Aorta (tissue), 5 donors: Measurements from ENCODE around the gene NPC1. TPM values are rescaled to one million over a fixed set of nuclear protein-coding genes. Genes with fewer than 3 reads are reported as not detected.

Experiments
- ATAC-seq: fragments of 200-7000 bp; cut with Tn5 transposase; one replicate; pipeline ENCODE4 v1.9.1; 2022; ENCODE audit warnings: moderate library complexity; ENCODE audit not compliant: low FRiP score
- DNase-seq, 2 donors: peaks; one replicate each; pipeline ENCODE4 v3.0.0-alpha.2; 2020
- H3K27ac ChIP-seq, 2 donors: one replicate each; pipeline ENCODE4 v1.5.1; 2013; ENCODE audit warnings: low read length in 2 of 2, mild to moderate bottlenecking in 2 of 2, moderate library complexity in 2 of 2, control low read depth in 1 of 2, inconsistent platforms in 1 of 2, low read depth in 1 of 2
- H3K27me3 ChIP-seq, 2 donors: one replicate each; pipeline ENCODE4 v1.6.1; 2013; ENCODE audit warnings: control low read depth in 1 of 2, low read length in 1 of 2, mild to moderate bottlenecking in 1 of 2, moderate library complexity in 1 of 2; ENCODE audit not compliant: insufficient read depth in 2 of 2, control insufficient read depth in 1 of 2
- H3K36me3 ChIP-seq, 2 donors: one replicate each; pipeline ENCODE4 v1.6.1; 2013; ENCODE audit warnings: control low read depth in 1 of 2, low read length in 1 of 2, mild to moderate bottlenecking in 1 of 2; ENCODE audit not compliant: insufficient read depth in 2 of 2, control insufficient read depth in 1 of 2
- H3K4me1 ChIP-seq, 2 donors: one replicate each; pipeline ENCODE4 v1.6.1; 2013; ENCODE audit warnings: low read length in 2 of 2, control low read depth in 1 of 2, mild to moderate bottlenecking in 1 of 2, moderate library complexity in 1 of 2; ENCODE audit not compliant: insufficient read depth in 2 of 2, control insufficient read depth in 1 of 2
- H3K4me3 ChIP-seq, 2 donors: one replicate each; pipeline ENCODE4 v1.5.1; 2013; ENCODE audit warnings: low read length in 2 of 2, control low read depth in 1 of 2, mild to moderate bottlenecking in 1 of 2
- H3K9me3 ChIP-seq: one replicate; pipeline ENCODE4 v1.6.1; 2013; ENCODE audit warnings: mild to moderate bottlenecking, low read length; ENCODE audit not compliant: control insufficient read depth
- WGBS, 2 donors: extraction: QIAGEN DNeasy Blood & Tissue Kit; methylation state at CpG; one replicate each; pipeline ENCODE4 v1.1.7; 2013; 5-methylcytosine and 5-hydroxymethylcytosine counted together
- intact Hi-C, 2 donors: fragments of 100-400 bp; cut with DNase I; formaldehyde crosslinking; loops; one replicate each; pipeline versions ENCODE4 v1.14.2 to v1.15.0; 2022
- polyA plus RNA-seq, 2 donors: library from polyadenylated mRNA; stranded (reverse); fragments of 200-250 nt; gene quantifications; one replicate each; pipeline ENCODE4 v1.2.3, GENCODE V29; 2013
- total RNA-seq, 2 donors: library from RNA; stranded (reverse); fragmentation: NEBNext Ultra II Directional; extraction: Animal tissue kit (Norgen Biotek cat#: 25700); gene quantifications; one replicate each; pipeline ENCODE4 v1.2.1, GENCODE V29; 2021
- donor health status: healthy with polysubstance abuse.
- donor health status: Bipolar disorder and iron deficiency.
- donor health status: DM: no; HTN: no; CAD: no.
- donor health status: DM: no; HTN: no; CAD: no.
- donor health status: DM: yes; HTN: yes; CAD: no.

NPC1 gene
- total and polyA plus RNA-seq, 4 donors, result 16.2 to 81.0 (median 43.7) TPM

DNA sequence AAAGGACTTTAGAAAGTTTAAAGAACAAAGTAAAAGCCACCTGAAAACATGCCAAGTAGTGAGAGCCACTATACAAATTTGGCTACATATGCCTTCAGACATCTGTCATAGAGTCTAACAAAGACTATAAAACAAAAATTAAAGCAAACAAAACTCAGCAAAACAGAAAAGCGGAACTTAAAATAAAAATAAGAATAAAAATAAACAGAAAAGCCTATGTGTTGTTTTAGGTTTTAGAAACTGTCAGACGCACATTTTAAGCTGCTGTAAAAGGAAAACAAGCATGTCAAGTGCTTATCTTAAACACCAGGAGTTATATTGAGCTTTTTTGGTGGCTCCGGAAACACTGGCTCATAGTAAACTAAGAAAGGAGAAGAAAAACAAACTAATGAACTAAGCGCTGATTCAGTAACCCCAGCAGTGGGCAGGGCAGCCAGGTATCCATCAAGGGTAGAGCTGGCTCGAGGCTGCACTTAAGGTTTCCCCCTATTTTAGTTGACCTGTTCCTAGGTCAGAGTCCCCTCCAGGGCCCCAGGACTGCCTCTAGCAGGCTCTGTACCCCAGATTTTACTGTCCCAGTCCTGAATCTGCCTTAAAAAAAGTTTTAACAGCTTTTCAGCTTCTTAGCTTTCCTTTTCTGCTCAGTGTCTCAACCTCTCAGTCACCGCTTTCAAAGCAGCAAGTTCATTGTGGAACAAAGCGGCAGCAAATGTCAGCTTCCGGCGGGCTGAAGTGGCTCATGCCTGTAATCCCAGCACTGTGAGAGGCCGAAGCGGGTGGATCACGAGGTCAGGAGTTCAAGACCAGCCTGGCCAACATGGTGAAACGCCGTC lies 98.4 kb downstream of the NPC1 start:
- H3K4me1 ChIP-seq, result peaks cover 0 to 4% of the 10 kb centered on the region in 2 donors
- H3K9me3 ChIP-seq, result no peaks in the 10 kb centered on the region
- DNase-seq (peak; percentile 62 to 79), ATAC-seq (peak; percentile 77)
- intact Hi-C loops, result loop anchor here in 1 of 2 donors (5.0 kb wide), 1 partner anchor 36 kb away; the partner anchor contains the start of gene RIOK3
- WGBS, 2 donors, result 5 to 6% methylated on average over 14 of the region's 14 CpGs
- no peaks in the 10 kb centered on the region for H3K36me3 ChIP-seq
- H3K27me3 ChIP-seq, result no peaks in the 10 kb centered on the region
- H3K4me3 ChIP-seq, result peak overlapping the region in 1 of 2 donors; percentile 8
- H3K27ac ChIP-seq, result peak overlapping the region; percentile 36 to 85

DNA sequence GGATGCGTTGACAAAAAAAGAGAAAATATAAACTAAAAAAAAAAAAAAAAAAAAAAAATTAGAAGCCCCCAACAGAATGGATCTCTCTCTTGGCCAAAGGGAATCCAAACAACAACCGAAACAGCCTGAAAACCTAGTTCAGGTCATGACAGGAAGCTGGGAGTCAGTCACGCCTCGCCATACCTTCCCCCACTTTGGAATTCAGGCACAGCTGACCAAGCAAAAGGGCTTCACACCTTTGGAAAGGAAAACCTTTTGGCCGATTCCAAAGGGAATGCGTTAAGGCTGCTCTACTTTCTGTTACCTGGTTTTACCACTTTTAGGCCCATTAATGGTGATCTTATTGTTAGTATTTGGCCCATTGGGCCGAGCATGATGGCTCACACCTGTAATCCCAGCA lies 100.9 kb downstream of the NPC1 start:
- no peak for ATAC-seq
- H3K4me3 ChIP-seq, result no peak overlapping the region
- intact Hi-C loops, result loop anchor here in 1 of 2 donors (5.0 kb wide), 1 partner anchor 33 kb away; the partner anchor contains the start of gene RIOK3

GRCh38 chr18:23484561-23485182 lies 101.6 kb downstream of the NPC1 start:
- H3K9me3 ChIP-seq, result no peaks in the 10 kb centered on the region
- DNase-seq, result no peak
- peak overlapping the region; percentile 48 to 87 for H3K27ac ChIP-seq
- peaks cover 2 to 3% of the 10 kb centered on the region in 2 donors for H3K36me3 ChIP-seq
- ATAC-seq, result no peak
- no peak overlapping the region for H3K4me3 ChIP-seq
- intact Hi-C loops, result loop anchor here in 1 of 2 donors (5.0 kb wide), 1 partner anchor 32 kb away; the partner anchor contains the start of gene RIOK3
- peaks cover 0 to 4% of the 10 kb centered on the region in 2 donors for H3K4me1 ChIP-seq
- H3K27me3 ChIP-seq, result no peaks in the 10 kb centered on the region
- 17 to 19% methylated on average over 8 of the region's 8 CpGs for WGBS, 2 donors

More for the DNA sequence above, 100.9 kb downstream of the NPC1 start:
- H3K4me1 ChIP-seq, result peaks cover 0 to 4% of the 10 kb centered on the region in 2 donors
- no peaks in the 10 kb centered on the region for H3K27me3 ChIP-seq
- H3K27ac ChIP-seq, result no peak overlapping the region
- 88 to 96% methylated on average over 7 of the region's 7 CpGs for WGBS, 2 donors
- no peak for DNase-seq
- H3K36me3 ChIP-seq, result peaks cover 2 to 3% of the 10 kb centered on the region in 2 donors
- no peaks in the 10 kb centered on the region for H3K9me3 ChIP-seq

Other genes starting within 250 kb of the NPC1 start
- gene RIOK3, start 133.2 kb downstream of the NPC1 start, total RNA-seq, result 10 to 100 TPM; 55.3 to 63.4 TPM
- gene RIOK3, start 133.2 kb downstream of the NPC1 start, polyA plus RNA-seq, result 10 to 100 TPM; 43.0 to 66.5 TPM
- 10 to 100 TPM; 22.7 to 33.6 TPM for gene RMC1, start 83.0 kb downstream of the NPC1 start, total RNA-seq
- gene RMC1, start 83.0 kb downstream of the NPC1 start, polyA plus RNA-seq, result 10 to 100 TPM; 20.2 to 42.1 TPM
- 10 to 100 TPM; 10.2 to 28.6 TPM for gene ANKRD29, start 76.4 kb upstream of the NPC1 start, total RNA-seq
- 10 to 100 TPM in 1 of 2 donors, 1 to 10 TPM in 1; 5.5 to 11.6 TPM for gene ANKRD29, start 76.4 kb upstream of the NPC1 start, polyA plus RNA-seq
- gene LAMA3, start 102.9 kb upstream of the NPC1 start, total RNA-seq, result 10 to 100 TPM; 14.2 to 29.0 TPM
- 10 to 100 TPM in 1 of 2 donors, 1 to 10 TPM in 1; 3.4 to 21.0 TPM for gene LAMA3, start 102.9 kb upstream of the NPC1 start, polyA plus RNA-seq